ENCODE measurements around the gene LXN. TPM values are rescaled to one million over a fixed set of nuclear protein-coding genes. Genes with fewer than 3 reads are reported as not detected.

LXN gene
- polyA plus RNA-seq, 1 donor (not counting 4 experiments of a cell fraction or from before 2014, with no cell fraction given) = 8.4 TPM

DNA sequence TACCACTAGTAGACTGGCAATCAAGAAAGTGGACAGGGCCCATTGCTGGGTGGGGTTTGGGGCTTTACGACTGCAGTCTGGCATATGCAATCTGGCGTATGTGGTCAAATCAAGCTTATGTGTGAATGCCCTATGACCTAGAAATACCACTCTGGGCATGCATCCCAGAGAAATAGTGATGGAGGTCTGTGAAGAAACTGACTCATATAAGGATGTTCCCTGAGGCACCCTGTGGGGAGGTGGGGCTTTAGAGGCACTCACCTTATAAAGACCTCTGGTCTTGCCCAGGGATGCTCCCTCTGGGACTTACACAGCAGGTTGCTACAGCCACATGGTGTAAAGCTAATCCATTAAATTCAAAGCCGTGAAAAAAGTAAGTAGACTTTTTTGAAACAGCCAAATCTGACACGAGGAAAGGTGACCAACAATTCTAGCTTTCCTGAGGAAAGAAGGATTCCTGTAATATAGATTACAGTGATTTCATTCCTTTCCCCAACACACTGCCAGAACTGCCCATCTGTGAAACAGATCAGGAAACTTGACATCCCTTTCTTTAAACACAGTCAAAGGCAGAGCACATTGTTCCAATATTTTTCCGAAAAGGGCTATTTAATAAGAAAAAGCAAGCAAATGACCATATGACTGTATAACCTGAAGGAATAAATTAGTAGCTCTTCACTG, 46.2 kb upstream of the LXN start:
- H3K4me1 ChIP-seq (ENCODE audit: control insufficient read depth, extremely low read depth, insufficient read depth, low read length) = peaks cover 8% of the 10 kb centered on the region
- dilution Hi-C loops (cut with MboI; ENCODE audit: extremely low pct_ligation_motif_present, low sequenced_read_pairs) = loop anchor here (10.0 kb wide), 1 partner anchor 66 kb away; no protein-coding TSS in a partner anchor
- H4K20me1 ChIP-seq (ENCODE audit: control insufficient read depth, extremely low read depth, insufficient read depth, low read length) = no peaks in the 10 kb centered on the region
- peaks cover 0 to 4% of the 10 kb centered on the region in 2 experiments for H3K36me3 ChIP-seq (ENCODE audit: control insufficient read depth in 2 of 2, extremely low read depth in 1 of 2, insufficient read depth in 2 of 2, low read length in 2 of 2)
- H3K9me1 ChIP-seq (ENCODE audit: control insufficient read depth, extremely low read depth, insufficient read depth, low read length) = no peaks in the 10 kb centered on the region
- TF ChIP-seq CTCF (optimal IDR thresholded peaks at IDR 0.05 in 1 of 3, IDR thresholded peaks at IDR 0.05 in 1 of 3, conservative IDR thresholded peaks at IDR 0.05 in 1 of 3; ENCODE audit: extremely low read depth in 1 of 3, insufficient read depth in 2 of 3, low read length in 3 of 3) (no peak), EZH2 (IDR thresholded peaks at IDR 0.05; ENCODE audit: low read length) (no peak)
- H3K27me3 ChIP-seq (ENCODE audit: control insufficient read depth, extremely low read depth, insufficient read depth, low read length) = no peaks in the 10 kb centered on the region
- H3K9ac ChIP-seq (ENCODE audit: control insufficient read depth, extremely low read depth, insufficient read depth, low read length) = no peak overlapping the region
- no peak overlapping the region for H3K27ac ChIP-seq (ENCODE audit: control insufficient read depth, insufficient read depth, low read length)
- H3K4me2 ChIP-seq (ENCODE audit: control insufficient read depth, extremely low read depth, insufficient read depth, low read depth, low read length) = no peak overlapping the region
- no peaks in the 10 kb centered on the region for H3K9me3 ChIP-seq (ENCODE audit: control insufficient read depth, low read depth, low read length)
- no peak overlapping the region for H3K4me3 ChIP-seq (ENCODE audit: control insufficient read depth in 2 of 3, extremely low read depth in 1 of 3, insufficient read depth in 2 of 3, low read depth in 1 of 3, low read length in 3 of 3)
- DNase-seq (ENCODE audit: low read depth, low spot score) (no peak), FAIRE-seq (no peak)
- H3K79me2 ChIP-seq (ENCODE audit: control insufficient read depth, insufficient read depth, low read length) = no peaks in the 10 kb centered on the region
- no peak overlapping the region for H2AFZ ChIP-seq (ENCODE audit: control insufficient read depth, low read length)

- Histone ChIP-seq H3K4me1 (ENCODE audit: control insufficient read depth, extremely low read depth, insufficient read depth, low read length) (peaks cover 8% of the 10 kb centered on the region), H3K79me2 (ENCODE audit: control insufficient read depth, insufficient read depth, low read length) (no peaks in the 10 kb centered on the region), H3K4me3 (ENCODE audit: control insufficient read depth in 2 of 3, extremely low read depth in 1 of 3, insufficient read depth in 2 of 3, low read depth in 1 of 3, low read length in 3 of 3) (no peak overlapping the region), H3K36me3 (ENCODE audit: control insufficient read depth in 2 of 2, extremely low read depth in 1 of 2, insufficient read depth in 2 of 2, low read length in 2 of 2) (peaks cover 0 to 5% of the 10 kb centered on the region in 2 experiments), H3K4me2 (ENCODE audit: control insufficient read depth, extremely low read depth, insufficient read depth, low read depth, low read length) (no peak overlapping the region), H3K27me3 (ENCODE audit: control insufficient read depth, extremely low read depth, insufficient read depth, low read length) (no peaks in the 10 kb centered on the region), H3K9me1 (ENCODE audit: control insufficient read depth, extremely low read depth, insufficient read depth, low read length) (no peaks in the 10 kb centered on the region), H3K9me3 (ENCODE audit: control insufficient read depth, low read depth, low read length) (no peaks in the 10 kb centered on the region), H2AFZ (ENCODE audit: control insufficient read depth, low read length) (no peak overlapping the region), H4K20me1 (ENCODE audit: control insufficient read depth, extremely low read depth, insufficient read depth, low read length) (no peaks in the 10 kb centered on the region), H3K9ac (ENCODE audit: control insufficient read depth, extremely low read depth, insufficient read depth, low read length) (no peak overlapping the region), H3K27ac (ENCODE audit: control insufficient read depth, insufficient read depth, low read length) (no peak overlapping the region)
- dilution Hi-C loops (cut with MboI; ENCODE audit: extremely low pct_ligation_motif_present, low sequenced_read_pairs) = loop anchor here (10.0 kb wide), 1 partner anchor 67 kb away; no protein-coding TSS in a partner anchor
- TF ChIP-seq CTCF (optimal IDR thresholded peaks at IDR 0.05 in 1 of 3, IDR thresholded peaks at IDR 0.05 in 1 of 3, conservative IDR thresholded peaks at IDR 0.05 in 1 of 3; ENCODE audit: extremely low read depth in 1 of 3, insufficient read depth in 2 of 3, low read length in 3 of 3) = no peak
- TF ChIP-seq EZH2 (IDR thresholded peaks at IDR 0.05; ENCODE audit: low read length) = no peak
- DNase-seq (ENCODE audit: low read depth, low spot score) (no peak), FAIRE-seq (no peak)
Measured at GRCh38 chr3:158717576-158717975, 45.1 kb upstream of the LXN start.
